Activated CD8-positive, alpha-beta memory T cell treated with anti-CD3 and anti-CD28 coated beads for 1 hour (primary cell): ENCODE measurements around the gene IGDCC3.

Experiments used
- DNase-seq, 2 donors: peaks; one replicate each; pipeline ENCODE4 v3.0.0-alpha.2; 2020; ENCODE audit warnings: low read depth in 1 of 2; ENCODE audit errors: extremely low read depth in 1 of 2

The IGDCC3 gene

GRCh38 chr15:65389226-65389625, 11.4 kb upstream of the IGDCC3 start:
- no peak for DNase-seq

GRCh38 chr15:65388306-65389080, 10.7 kb upstream of the IGDCC3 start:
- DNase-seq: no peak

GRCh38 chr15:65386886-65387285, 9.1 kb upstream of the IGDCC3 start:
- DNase-seq: no peak

GRCh38 chr15:65386376-65386775, 8.6 kb upstream of the IGDCC3 start:
- no peak for DNase-seq

- no peak for DNase-seq
Observed at GRCh38 chr15:65385870-65386258, 8.1 kb upstream of the IGDCC3 start.

- peak; percentile 61 to 65 for DNase-seq
Observed at GRCh38 chr15:65384895-65385869, 7.4 kb upstream of the IGDCC3 start.

GRCh38 chr15:65384505-65384894, 6.7 kb upstream of the IGDCC3 start:
- no peak for DNase-seq

- DNase-seq: no peak
Observed at GRCh38 chr15:65383991-65384390, 6.2 kb upstream of the IGDCC3 start.

- DNase-seq: no peak
Observed at GRCh38 chr15:65383456-65383855, 5.7 kb upstream of the IGDCC3 start.

GRCh38 chr15:65382921-65383320, 5.1 kb upstream of the IGDCC3 start:
- DNase-seq: no peak

GRCh38 chr15:65382146-65382491, 4.3 kb upstream of the IGDCC3 start:
- no peak for DNase-seq

GRCh38 chr15:65381445-65382145, 3.8 kb upstream of the IGDCC3 start:
- DNase-seq: no peak

- no peak for DNase-seq
Observed at GRCh38 chr15:65379986-65380385, 2.2 kb upstream of the IGDCC3 start.

- DNase-seq: no peak
Observed at GRCh38 chr15:65377105-65377975, 462 bp downstream of the IGDCC3 start.

- no peak for DNase-seq
Observed at GRCh38 chr15:65376767-65377104, 1.1 kb downstream of the IGDCC3 start.

- DNase-seq: no peak
Observed at GRCh38 chr15:65375871-65376607, 1.8 kb downstream of the IGDCC3 start.

GRCh38 chr15:65374821-65375401, 2.9 kb downstream of the IGDCC3 start:
- no peak for DNase-seq

- no peak for DNase-seq
Observed at GRCh38 chr15:65374334-65374733, 3.5 kb downstream of the IGDCC3 start.

- DNase-seq: no peak
Observed at GRCh38 chr15:65373163-65373651, 4.6 kb downstream of the IGDCC3 start.

- no peak for DNase-seq
Observed at GRCh38 chr15:65372787-65373067, 5.1 kb downstream of the IGDCC3 start.
